B cell (primary cell): ENCODE measurements around the gene HSPA12B.

ENCODE experiments used
- CTCF ChIP-seq: fragments of 200-600 bp; IDR thresholded peaks from one replicate; pipeline ENCODE4 v1.8.0; 2022; ENCODE audit warnings: antibody characterized with exemption, mild to moderate bottlenecking
- EZH2 ChIP-seq: IDR thresholded peaks from 2 replicates; pipeline ENCODE4 v1.6.1; 2012; ENCODE audit warnings: borderline replicate concordance, low read depth, mild to moderate bottlenecking, moderate library complexity, low read length; ENCODE audit not compliant: insufficient read depth, poor library complexity, severe bottlenecking

DNA sequence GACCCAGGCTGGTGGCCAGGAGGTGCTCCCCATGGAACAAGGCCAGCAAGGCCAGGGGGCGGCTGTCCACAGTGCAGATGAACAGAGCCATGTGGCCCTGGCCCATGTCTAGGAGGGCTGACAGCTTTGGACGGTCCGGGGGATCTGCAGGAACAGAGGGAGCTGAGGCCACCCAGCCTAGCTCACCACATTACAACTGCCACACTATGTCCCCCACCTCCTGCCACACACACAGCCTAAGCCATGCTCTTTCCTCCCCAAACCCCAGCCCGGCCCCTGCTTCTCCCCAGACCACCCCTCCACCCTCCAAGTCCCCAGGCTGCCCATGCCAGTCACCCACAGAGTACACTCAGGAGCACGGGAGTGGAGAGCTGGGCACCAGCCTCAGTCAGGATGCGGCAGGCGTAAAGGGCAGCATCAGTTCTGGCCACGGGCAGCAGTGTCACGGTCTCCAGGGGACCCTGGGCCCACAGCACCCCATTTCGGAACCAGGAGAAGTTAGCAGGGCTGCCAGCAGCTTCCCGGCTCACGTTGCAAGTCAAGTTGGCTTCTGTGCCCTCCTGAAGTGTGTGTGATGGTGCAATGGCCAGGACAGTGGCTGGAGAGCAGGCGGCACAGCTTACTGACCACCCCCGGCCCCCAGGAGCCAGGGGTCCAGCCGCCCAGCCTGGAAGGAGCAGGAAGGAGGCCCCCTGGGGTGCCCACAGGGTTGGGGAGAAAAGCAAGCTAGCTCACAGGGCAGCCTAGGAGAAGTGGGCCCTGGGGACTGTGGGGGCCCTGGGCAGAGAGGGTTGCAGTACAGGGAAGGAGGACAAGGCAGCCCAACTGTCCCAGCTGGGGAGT, 35.5 kb upstream of the HSPA12B start:
- no peak for TF ChIP-seq EZH2
- TF ChIP-seq CTCF: no peak
